Cardiac muscle cell (in vitro differentiated cells and primary cell): ENCODE results near the gene ATXN1. TPM values are rescaled to one million over a fixed set of nuclear protein-coding genes. Genes with fewer than 3 reads are reported as not detected.

Experiments
- DNase-seq, 2 donors: peaks; one replicate each; pipeline versions ENCODE4 v3.0.0 to v3.0.0-alpha.2; 2010 to 2017; ENCODE audit warnings: low read depth in 1 of 2, low spot score in 1 of 2
- H3K27ac ChIP-seq: fragments of 200-600 bp; sonication (generic); 2 replicates; pipeline ENCODE4 v1.5.1; 2016
- H3K27me3 ChIP-seq: fragments of 200-600 bp; sonication (generic); 2 replicates; pipeline ENCODE4 v1.6.0; 2016; ENCODE audit warnings: control low read depth
- H3K36me3 ChIP-seq: fragments of 200-600 bp; sonication (generic); 2 replicates; pipeline ENCODE4 v1.5.1; 2016; ENCODE audit warnings: control low read depth
- H3K4me1 ChIP-seq: fragments of 200-600 bp; sonication (generic); 2 replicates; pipeline ENCODE4 v1.8.1; 2017; ENCODE audit warnings: low read depth, mild to moderate bottlenecking, mixed run types
- H3K4me3 ChIP-seq: fragments of 200-600 bp; sonication (generic); 2 replicates; pipeline ENCODE4 v1.5.1; 2016; ENCODE audit warnings: mild to moderate bottlenecking
- H3K9me3 ChIP-seq: fragments of 200-600 bp; sonication (generic); 2 replicates; pipeline ENCODE4 v1.5.1; 2017; ENCODE audit warnings: low read depth, mild to moderate bottlenecking, control low read depth
- CTCF ChIP-seq: IDR thresholded peaks from 2 replicates; pipeline ENCODE4 v1.5.1; 2012; ENCODE audit warnings: low read depth, mild to moderate bottlenecking, low read length
- polyA plus RNA-seq: library from polyadenylated mRNA; unstranded; fragments of >200 nt; fragmentation: Nextera tagmentation; extraction: Ambion mirVana; gene quantifications from 2 replicates; pipeline ENCODE4 v1.2.1, GENCODE V29; 2016
- total RNA-seq: library from RNA; depleted of rRNA; stranded (reverse); fragments of >200 nt; gene quantifications from 2 replicates; pipeline ENCODE4 v1.2.3, GENCODE V29; 2016

ATXN1 gene
- total and polyA plus RNA-seq, 2 experiments from 2014 or later = 15.1 to 37.4 TPM

- no peak overlapping the region for H3K4me3 ChIP-seq
- TF ChIP-seq CTCF = no peak
- no peak for DNase-seq
- no peaks in the 10 kb centered on the region for H3K9me3 ChIP-seq
- H3K36me3 ChIP-seq = no peaks in the 10 kb centered on the region
- H3K27ac ChIP-seq = no peak overlapping the region
- no peaks in the 10 kb centered on the region for H3K27me3 ChIP-seq
- peaks cover 3% of the 10 kb centered on the region for H3K4me1 ChIP-seq
These were observed 397.5 kb downstream of the ATXN1 start for GRCh38 chr6:16363749-16364148.

GRCh38 chr6:16362819-16363589, 398.3 kb downstream of the ATXN1 start:
- H3K9me3 ChIP-seq = no peaks in the 10 kb centered on the region
- H3K27me3 ChIP-seq = no peaks in the 10 kb centered on the region
- H3K27ac ChIP-seq = no peak overlapping the region
- no peak overlapping the region for H3K4me3 ChIP-seq
- no peak for DNase-seq
- no peaks in the 10 kb centered on the region for H3K36me3 ChIP-seq
- H3K4me1 ChIP-seq = peaks cover 3% of the 10 kb centered on the region
- no peak for TF ChIP-seq CTCF

- Histone ChIP-seq H3K9me3 (no peaks in the 10 kb centered on the region), H3K36me3 (no peaks in the 10 kb centered on the region), H3K4me3 (no peak overlapping the region), H3K27me3 (no peaks in the 10 kb centered on the region), H3K4me1 (peaks cover 3% of the 10 kb centered on the region), H3K27ac (no peak overlapping the region)
- no peak for DNase-seq
- TF ChIP-seq CTCF = no peak
These were observed 399.0 kb downstream of the ATXN1 start for GRCh38 chr6:16362296-16362695.

GRCh38 chr6:16361861-16362260, 399.4 kb downstream of the ATXN1 start:
- Histone ChIP-seq H3K4me3 (no peak overlapping the region), H3K9me3 (no peaks in the 10 kb centered on the region), H3K4me1 (peaks cover 3% of the 10 kb centered on the region), H3K27me3 (no peaks in the 10 kb centered on the region), H3K27ac (no peak overlapping the region), H3K36me3 (no peaks in the 10 kb centered on the region)
- DNase-seq = no peak
- no peak for TF ChIP-seq CTCF

- Histone ChIP-seq H3K27ac (no peak overlapping the region), H3K27me3 (no peaks in the 10 kb centered on the region), H3K9me3 (no peaks in the 10 kb centered on the region), H3K4me3 (no peak overlapping the region), H3K36me3 (no peaks in the 10 kb centered on the region), H3K4me1 (peaks cover 3% of the 10 kb centered on the region)
- TF ChIP-seq CTCF = no peak
- DNase-seq = no peak
These were observed 400.1 kb downstream of the ATXN1 start for GRCh38 chr6:16361121-16361520.
